ENCODE results near the gene BRME1.

BRME1 gene

GRCh38 chr19:13909430-13909829 is 3.5 kb upstream of the BRME1 start:
- peaks cover 28% of the 10 kb centered on the region for H3K79me2 ChIP-seq (ENCODE audit: insufficient read depth, low read length)
- no peaks in the 10 kb centered on the region for H3K27me3 ChIP-seq (ENCODE audit: insufficient read depth, low read length, poor library complexity, severe bottlenecking)
- no peak overlapping the region for H3K4me2 ChIP-seq (ENCODE audit: low read depth, low read length, poor library complexity, severe bottlenecking)
- peaks cover 16% of the 10 kb centered on the region for H3K4me1 ChIP-seq (ENCODE audit: insufficient read depth, low read length, poor library complexity, severe bottlenecking)
- no peaks in the 10 kb centered on the region for H3F3A ChIP-seq (ENCODE audit: low read depth)
- H3K9ac ChIP-seq (ENCODE audit: low read depth, low read length, poor library complexity, severe bottlenecking): no peak overlapping the region
- no peaks in the 10 kb centered on the region for H4K20me1 ChIP-seq (ENCODE audit: insufficient read depth, low read length, poor library complexity, severe bottlenecking)
- H3K36me3 ChIP-seq (ENCODE audit: insufficient read depth, low read length): peaks cover 8% of the 10 kb centered on the region; the same call in 1 of the 2 replicates
- no peak overlapping the region for H2AFZ ChIP-seq (ENCODE audit: low read length)
- no peaks in the 10 kb centered on the region for H3K9me2 ChIP-seq (replicated peaks; ENCODE audit: low read depth, low read length)
- no peaks in the 10 kb centered on the region for H3K9me3 ChIP-seq (ENCODE audit: insufficient read depth, low read depth, low read length)
- no peak for TF ChIP-seq EZH2phosphoT487 (IDR thresholded peaks at IDR 0.05; ENCODE audit: borderline replicate concordance)
- TF ChIP-seq CTCF (conservative IDR thresholded peaks at IDR 0.05; ENCODE audit: low read length): no peak
- no peak overlapping the region for H3K4me3 ChIP-seq (ENCODE audit: low read length, poor library complexity, severe bottlenecking)

GRCh38 chr19:13908674-13909073 is 2.8 kb upstream of the BRME1 start:
- no peaks in the 10 kb centered on the region for H3K9me2 ChIP-seq (replicated peaks; ENCODE audit: low read depth, low read length)
- H3K4me1 ChIP-seq (ENCODE audit: insufficient read depth, low read length, poor library complexity, severe bottlenecking): peaks cover 20% of the 10 kb centered on the region
- H3K4me2 ChIP-seq (ENCODE audit: low read depth, low read length, poor library complexity, severe bottlenecking): no peak overlapping the region
- no peaks in the 10 kb centered on the region for H4K20me1 ChIP-seq (ENCODE audit: insufficient read depth, low read length, poor library complexity, severe bottlenecking)
- H3K36me3 ChIP-seq (ENCODE audit: insufficient read depth, low read length): peaks cover 8% of the 10 kb centered on the region; the same call in 1 of the 2 replicates
- TF ChIP-seq CTCF (conservative IDR thresholded peaks at IDR 0.05; ENCODE audit: low read length) (no peak), EZH2phosphoT487 (IDR thresholded peaks at IDR 0.05; ENCODE audit: borderline replicate concordance) (no peak)
- no peak overlapping the region for H3K9ac ChIP-seq (ENCODE audit: low read depth, low read length, poor library complexity, severe bottlenecking)
- H3K9me3 ChIP-seq (ENCODE audit: insufficient read depth, low read depth, low read length): no peaks in the 10 kb centered on the region
- no peaks in the 10 kb centered on the region for H3F3A ChIP-seq (ENCODE audit: low read depth)
- no peaks in the 10 kb centered on the region for H3K27me3 ChIP-seq (ENCODE audit: insufficient read depth, low read length, poor library complexity, severe bottlenecking)
- H2AFZ ChIP-seq (ENCODE audit: low read length): no peak overlapping the region
- H3K4me3 ChIP-seq (ENCODE audit: low read length, poor library complexity, severe bottlenecking): no peak overlapping the region
- H3K79me2 ChIP-seq (ENCODE audit: insufficient read depth, low read length): peaks cover 28% of the 10 kb centered on the region

- Histone ChIP-seq H3K79me2 (ENCODE audit: insufficient read depth, low read length) (peaks cover 29% of the 10 kb centered on the region), H4K20me1 (ENCODE audit: insufficient read depth, low read length, poor library complexity, severe bottlenecking) (no peaks in the 10 kb centered on the region), H3K9ac (ENCODE audit: low read depth, low read length, poor library complexity, severe bottlenecking) (peak overlapping the region; percentile 79), H3K4me3 (ENCODE audit: low read length, poor library complexity, severe bottlenecking) (peak overlapping the region; percentile 83), H3K36me3 (ENCODE audit: insufficient read depth, low read length) (no peaks in the 10 kb centered on the region), H2AFZ (ENCODE audit: low read length) (no peak overlapping the region), H3K27me3 (ENCODE audit: insufficient read depth, low read length, poor library complexity, severe bottlenecking) (no peaks in the 10 kb centered on the region), H3K9me2 (replicated peaks; ENCODE audit: low read depth, low read length) (no peaks in the 10 kb centered on the region), H3K4me1 (ENCODE audit: insufficient read depth, low read length, poor library complexity, severe bottlenecking) (peaks cover 25% of the 10 kb centered on the region), H3F3A (ENCODE audit: low read depth) (no peaks in the 10 kb centered on the region), H3K4me2 (ENCODE audit: low read depth, low read length, poor library complexity, severe bottlenecking) (peak overlapping the region; percentile 80), H3K9me3 (ENCODE audit: insufficient read depth, low read depth, low read length) (no peaks in the 10 kb centered on the region)
- TF ChIP-seq EZH2phosphoT487 (IDR thresholded peaks at IDR 0.05; ENCODE audit: borderline replicate concordance) (no peak), CTCF (conservative IDR thresholded peaks at IDR 0.05; ENCODE audit: low read length) (no peak)
Measured at GRCh38 chr19:13906910-13907309, 993 bp upstream of the BRME1 start.

Measured in Loucy (cell line).